Activated CD8-positive, alpha-beta T cell treated with anti-CD3 and anti-CD28 coated beads for 36 hours (primary cell): Measurements from ENCODE around the gene PDGFB. TPM values are rescaled to one million over a fixed set of nuclear protein-coding genes. Genes with fewer than 3 reads are reported as not detected.

ENCODE experiments used
- ATAC-seq: fragments of 200-7000 bp; cut with Tn5 transposase; one replicate; pipeline ENCODE4 v1.10.0; 2021; ENCODE audit warnings: mild to moderate bottlenecking, moderate library complexity
- CTCF ChIA-PET: fragments of 350-600 bp; sonication (Branson Sonifier 250); formaldehyde crosslinking; loops from one replicate; lab custom pipeline; 2021; ENCODE audit warnings: antibody characterized with exemption; lab: Charles Lee
- POLR2A ChIA-PET: fragments of 350-600 bp; sonication (Branson Sonifier 250); formaldehyde crosslinking; loops from one replicate; lab custom pipeline; 2021; ENCODE audit warnings: antibody characterized with exemption; lab: Charles Lee
- DNase-seq: peaks from one replicate; pipeline ENCODE4 v3.0.0-alpha.2; 2020
- H3K27ac Mint-ChIP-seq: one replicate; pipeline ENCODE4 v1.8.0; 2021; ENCODE audit warnings: mild to moderate bottlenecking, mixed read lengths
- H3K27me3 Mint-ChIP-seq: one replicate; pipeline ENCODE4 v1.8.0; 2021; ENCODE audit warnings: mixed read lengths
- H3K36me3 Mint-ChIP-seq: one replicate; pipeline ENCODE4 v1.8.0; 2021; ENCODE audit warnings: low read depth, mixed read lengths
- H3K4me1 Mint-ChIP-seq: one replicate; pipeline ENCODE4 v1.8.0; 2021; ENCODE audit warnings: low read depth, mixed read lengths
- H3K4me3 Mint-ChIP-seq: one replicate; pipeline ENCODE4 v1.8.0; 2021; ENCODE audit warnings: mild to moderate bottlenecking, moderate library complexity, mixed read lengths
- H3K9me3 Mint-ChIP-seq: one replicate; pipeline ENCODE4 v1.8.0; 2021; ENCODE audit warnings: mixed read lengths
- intact Hi-C: fragments of 100-400 bp; cut with micrococcal nuclease; formaldehyde crosslinking; loops from one replicate; pipeline ENCODE4 v1.10.0; 2022
- total RNA-seq, 2 experiments: library from RNA; stranded (reverse); gene quantifications; one replicate each; pipeline ENCODE4 v1.2.3, GENCODE V29; 2021
- TF ChIP-seq, protein P1 (sequence below): fragments of 200-600 bp; IDR thresholded peaks from one replicate; pipeline ENCODE4 v1.8.0; 2022; ENCODE audit warnings: antibody characterized with exemption, mild to moderate bottlenecking

PDGFB gene
- total RNA-seq, 2 experiments from 2014 or later = 1.7 to 3.0 TPM

- CTCF ChIA-PET = interaction anchor here (1.2 to 2.0 kb wide), 2 partner anchors 68 to 70 kb away, joined by 5 to 7 read pairs; no protein-coding TSS in a partner anchor
- DNase-seq (peak; percentile 58), ATAC-seq (peak; percentile 17)
- intact Hi-C loops = no loop called here
- H3K9me3 Mint-ChIP-seq = no peaks in the 10 kb centered on the region
- H3K36me3 Mint-ChIP-seq = peaks cover 2% of the 10 kb centered on the region
- peak overlapping the region; percentile 73 for H3K4me3 Mint-ChIP-seq
- TF ChIP-seq, protein P1, sequence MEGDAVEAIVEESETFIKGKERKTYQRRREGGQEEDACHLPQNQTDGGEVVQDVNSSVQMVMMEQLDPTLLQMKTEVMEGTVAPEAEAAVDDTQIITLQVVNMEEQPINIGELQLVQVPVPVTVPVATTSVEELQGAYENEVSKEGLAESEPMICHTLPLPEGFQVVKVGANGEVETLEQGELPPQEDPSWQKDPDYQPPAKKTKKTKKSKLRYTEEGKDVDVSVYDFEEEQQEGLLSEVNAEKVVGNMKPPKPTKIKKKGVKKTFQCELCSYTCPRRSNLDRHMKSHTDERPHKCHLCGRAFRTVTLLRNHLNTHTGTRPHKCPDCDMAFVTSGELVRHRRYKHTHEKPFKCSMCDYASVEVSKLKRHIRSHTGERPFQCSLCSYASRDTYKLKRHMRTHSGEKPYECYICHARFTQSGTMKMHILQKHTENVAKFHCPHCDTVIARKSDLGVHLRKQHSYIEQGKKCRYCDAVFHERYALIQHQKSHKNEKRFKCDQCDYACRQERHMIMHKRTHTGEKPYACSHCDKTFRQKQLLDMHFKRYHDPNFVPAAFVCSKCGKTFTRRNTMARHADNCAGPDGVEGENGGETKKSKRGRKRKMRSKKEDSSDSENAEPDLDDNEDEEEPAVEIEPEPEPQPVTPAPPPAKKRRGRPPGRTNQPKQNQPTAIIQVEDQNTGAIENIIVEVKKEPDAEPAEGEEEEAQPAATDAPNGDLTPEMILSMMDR = no peak
- peaks cover 26% of the 10 kb centered on the region for H3K27me3 Mint-ChIP-seq
- peaks cover 56% of the 10 kb centered on the region for H3K4me1 Mint-ChIP-seq
- POLR2A ChIA-PET = interaction anchor here (0.6 to 3.3 kb wide), 8 partner anchors 9 to 371 kb away, joined by 3 to 19 read pairs (median 4); partner anchors contain the start of gene APOBEC3D
- peak overlapping the region; percentile 78 for H3K27ac Mint-ChIP-seq
These were observed 3.7 kb downstream of the PDGFB start for GRCh38 chr22:39240831-39241793.

DNA sequence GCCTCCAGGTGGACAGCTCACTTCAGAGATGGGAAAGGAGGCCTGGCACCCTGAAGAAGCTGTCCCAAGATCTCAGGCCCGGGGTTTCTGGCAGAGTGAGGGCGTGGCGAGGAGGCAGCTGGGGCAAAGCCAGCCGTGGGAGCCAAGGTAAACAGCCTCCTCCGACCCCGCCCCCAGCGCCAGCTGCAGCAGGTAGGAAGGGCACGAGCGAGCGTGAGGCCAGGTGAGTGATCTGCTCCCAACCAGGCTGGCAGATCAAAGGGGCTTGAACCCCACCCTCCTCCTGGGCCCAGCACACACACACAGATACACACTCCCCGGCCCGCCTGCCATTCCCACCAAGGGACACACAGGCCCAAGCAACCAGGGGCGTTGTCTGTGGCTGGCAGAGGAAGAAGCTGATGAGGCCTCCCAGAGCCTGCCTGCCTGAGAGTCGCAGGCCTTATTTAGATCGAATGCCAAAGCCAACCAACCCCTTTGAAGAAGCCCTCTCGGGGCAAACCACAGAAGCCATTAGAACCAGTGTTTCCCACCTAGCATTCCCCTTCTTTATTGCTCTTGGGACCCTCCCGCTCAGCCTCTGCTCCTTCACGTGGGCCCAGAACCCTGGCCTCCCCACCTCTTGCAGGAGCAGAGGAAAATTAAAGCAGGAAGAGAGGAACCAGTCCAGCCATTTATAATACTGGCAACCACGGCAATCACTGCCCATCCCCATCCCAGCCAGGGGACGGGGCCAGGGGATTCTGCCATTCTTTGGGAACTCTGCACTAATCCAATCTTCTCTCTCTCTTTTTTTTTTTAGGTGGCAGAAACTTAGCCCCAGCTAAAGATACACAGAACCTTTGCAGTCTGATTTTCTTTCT lies 5.0 kb downstream of the PDGFB start:
- peak overlapping the region; percentile 73 for H3K4me3 Mint-ChIP-seq
- no peak for ATAC-seq
- H3K4me1 Mint-ChIP-seq = peaks cover 60% of the 10 kb centered on the region
- DNase-seq = no peak
- ChIA-PET POLR2A (interaction anchor here (1.2 to 3.3 kb wide), 4 partner anchors 70 to 78 kb away, joined by 3 to 19 read pairs (median 10); no protein-coding TSS in a partner anchor), CTCF (interaction anchor here (0.6 to 2.0 kb wide), 2 partner anchors 69 to 254 kb away, joined by 3 to 7 read pairs; no protein-coding TSS in a partner anchor)
- intact Hi-C loops = no loop called here
- H3K27ac Mint-ChIP-seq = peak overlapping the region; percentile 16
- H3K27me3 Mint-ChIP-seq = peaks cover 23% of the 10 kb centered on the region
- TF ChIP-seq, protein P1 = no peak
- peaks cover 2% of the 10 kb centered on the region for H3K36me3 Mint-ChIP-seq
- H3K9me3 Mint-ChIP-seq = no peaks in the 10 kb centered on the region

DNA sequence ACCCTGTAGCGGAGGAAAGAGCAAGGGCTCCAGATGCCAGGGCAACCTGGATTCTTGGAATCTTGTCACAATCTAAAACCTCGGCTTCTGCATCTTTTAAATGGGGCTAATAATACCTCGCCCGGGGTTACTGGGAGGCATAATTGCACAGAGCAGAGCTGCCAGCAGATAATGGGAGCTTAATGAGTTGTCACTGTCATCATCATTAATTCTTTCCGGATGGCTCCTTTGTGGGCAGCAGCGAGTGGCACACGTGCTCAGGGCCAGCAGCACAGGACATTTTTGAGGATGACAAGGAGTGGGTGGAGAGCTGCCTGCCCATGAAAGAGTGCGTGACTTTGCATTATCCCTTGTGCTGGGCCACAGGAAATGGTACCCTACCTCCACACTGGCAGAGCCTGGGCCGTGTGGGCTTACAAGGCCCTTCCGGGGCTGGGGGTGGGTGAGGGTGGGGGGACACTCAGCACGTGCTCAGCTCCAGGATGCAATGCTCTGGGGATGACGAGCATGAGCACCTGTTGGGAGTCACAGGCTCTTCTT lies 5.7 kb downstream of the PDGFB start:
- CTCF ChIA-PET = interaction anchor here (1.2 kb wide), 1 partner anchor 68 kb away, joined by 4 read pairs; no protein-coding TSS in a partner anchor

GRCh38 chr22:39238561-39238960 lies 6.2 kb downstream of the PDGFB start:
- Mint-ChIP-seq H3K4me3 (no peak overlapping the region), H3K27me3 (peaks cover 28% of the 10 kb centered on the region)
- POLR2A ChIA-PET = interaction anchor here (1.0 to 3.3 kb wide), 2 partner anchors 17 to 80 kb away, joined by 3 to 19 read pairs; no protein-coding TSS in a partner anchor

More for the DNA sequence above, 5.7 kb downstream of the PDGFB start:
- Mint-ChIP-seq H3K4me1 (peaks cover 65% of the 10 kb centered on the region), H3K27ac (no peak overlapping the region), H3K27me3 (peaks cover 28% of the 10 kb centered on the region), H3K36me3 (peaks cover 2% of the 10 kb centered on the region), H3K4me3 (no peak overlapping the region), H3K9me3 (no peaks in the 10 kb centered on the region)
- no peak for DNase-seq
- POLR2A ChIA-PET = interaction anchor here (1.0 to 3.3 kb wide), 4 partner anchors 16 to 79 kb away, joined by 3 to 19 read pairs (median 3); no protein-coding TSS in a partner anchor
- no peak for ATAC-seq
- TF ChIP-seq, protein P1 = no peak
- intact Hi-C loops = no loop called here

More at GRCh38 chr22:39238561-39238960, 6.2 kb downstream of the PDGFB start:
- Mint-ChIP-seq H3K4me1 (peaks cover 66% of the 10 kb centered on the region), H3K27ac (no peak overlapping the region), H3K9me3 (no peaks in the 10 kb centered on the region), H3K36me3 (peaks cover 2% of the 10 kb centered on the region)
- ATAC-seq (no peak), DNase-seq (no peak)
- CTCF ChIA-PET = interaction anchor here (1.2 kb wide), 1 partner anchor 68 kb away, joined by 4 read pairs; no protein-coding TSS in a partner anchor
- TF ChIP-seq, protein P1 = no peak
- intact Hi-C loops = no loop called here
